Esophagus squamous epithelium (tissue), 5 donors: ENCODE data around the gene THG1L. TPM values are rescaled to one million over a fixed set of nuclear protein-coding genes. Genes with fewer than 3 reads are reported as not detected.
"Not testable (repeated sequence)": the region's sequence is repeated elsewhere in the genome, so short reads cannot be mapped to it uniquely, and the experiment has no call there.

Experiments
- DNase-seq: peaks from one replicate; lab custom pipeline; 2025; lab: John Stamatoyannopoulos, UW
- H3K27ac ChIP-seq, 4 donors: fragments of 200-600 bp; sonication (generic); one replicate each; pipeline ENCODE4 v1.5.1; 2016 to 2019; ENCODE audit warnings: mild to moderate bottlenecking in 1 of 4
- H3K27me3 ChIP-seq, 4 donors: fragments of 200-600 bp; sonication (generic); 1 replicate in 3 of 4; 2 replicates in 1 of 4; pipeline versions ENCODE4 v1.5.1 to v1.6.0; 2017 to 2021; ENCODE audit warnings: antibody characterized with exemption in 1 of 4
- H3K36me3 ChIP-seq, 3 donors: fragments of 200-600 bp; sonication (generic); one replicate each; pipeline ENCODE4 v1.5.1; 2016 to 2019
- H3K4me1 ChIP-seq, 3 donors: fragments of 200-600 bp; sonication (generic); one replicate each; pipeline ENCODE4 v1.5.1; 2017 to 2019
- H3K4me3 ChIP-seq, 4 donors: fragments of 200-600 bp; sonication (generic); 1 replicate in 3 of 4; 2 replicates in 1 of 4; pipeline ENCODE4 v1.5.1; 2016 to 2019; ENCODE audit warnings: mild to moderate bottlenecking in 2 of 4, moderate library complexity in 1 of 4
- H3K9me3 ChIP-seq, 3 donors: fragments of 200-600 bp; sonication (generic); one replicate each; pipeline ENCODE4 v1.5.1; 2016 to 2019
- POLR2A ChIP-seq, 4 donors: fragments of 450-650 bp; IDR thresholded peaks; one replicate each; pipeline ENCODE4 v1.6.1; 2017; ENCODE audit warnings: antibody characterized with exemption in 4 of 4, mild to moderate bottlenecking in 4 of 4, moderate library complexity in 3 of 4
- WGBS, 2 donors: methylation state at CpG; one replicate each; pipeline ENCODE4 v1.1.5; 2018; 5-methylcytosine and 5-hydroxymethylcytosine counted together
- intact Hi-C: fragments of 100-400 bp; cut with DNase I; formaldehyde crosslinking; loops from one replicate; pipeline ENCODE4 v1.15.0; 2022
- total RNA-seq, 4 donors: library from RNA; depleted of rRNA; stranded (reverse); fragments of >200 nt; gene quantifications; one replicate each; pipeline ENCODE4 v1.1.0, GENCODE V29; 2016
- TF ChIP-seq, protein P1 (sequence below), 6 experiments: fragments of 450-650 bp in 4 of 6; fragments of 200-600 bp in 2 of 6; sonication (generic) in 2 of 6; IDR thresholded peaks; one replicate each; pipeline ENCODE4 v1.5.1; 2016 to 2019; ENCODE audit warnings: antibody characterized with exemption in 6 of 6, mild to moderate bottlenecking in 4 of 6, moderate library complexity in 4 of 6
- donor health status: DM: yes; HTN: yes; CAD: no.

THG1L gene
- total RNA-seq, 4 donors from 2014 or later = 5.7 to 21.0 (median 11.8) TPM

DNA sequence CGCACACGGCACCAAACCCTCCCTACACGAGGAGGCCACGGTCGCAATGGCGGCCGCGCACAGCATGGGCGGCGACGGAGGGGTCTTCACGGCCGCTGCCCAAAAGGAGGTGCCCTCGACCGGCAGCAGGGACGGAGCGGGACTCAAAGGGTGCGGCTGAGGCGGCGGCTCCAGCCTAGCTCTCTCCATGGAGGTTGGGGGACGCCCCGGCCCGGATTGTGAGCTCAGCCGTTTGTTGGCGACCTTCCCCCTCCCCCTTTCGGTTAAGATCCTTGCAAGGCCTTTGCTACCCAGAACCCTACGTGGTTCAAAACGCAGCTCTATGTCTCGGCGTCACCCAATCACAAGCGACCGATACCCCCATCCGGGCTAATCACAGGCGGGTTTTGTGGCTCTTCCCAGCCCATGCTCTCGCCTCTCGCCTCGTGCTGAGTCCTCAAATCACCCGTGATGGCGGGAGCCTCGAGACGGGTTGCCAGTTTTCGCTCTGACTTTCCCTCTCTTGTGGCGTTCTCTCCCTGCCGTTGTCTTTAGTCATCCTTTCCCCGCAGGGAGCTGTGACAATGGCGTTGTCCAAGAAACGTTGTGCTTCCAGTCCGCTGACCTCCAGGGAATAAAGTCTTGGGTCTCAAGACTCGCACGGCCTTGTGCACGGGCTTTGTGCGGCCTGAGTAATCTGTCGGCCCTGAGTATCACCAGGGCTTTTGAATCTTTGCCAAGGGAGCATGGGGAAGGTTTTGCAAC is 40.4 kb upstream of the THG1L start:
- Histone ChIP-seq H3K4me3 (peak overlapping the region in 3 of 4 donors; percentile 15 to 28 (median 27)), H3K9me3 (no peaks in the 10 kb centered on the region), H3K36me3 (no peaks in the 10 kb centered on the region), H3K27ac (no peak overlapping the region), H3K27me3 (peaks cover 0 to 6% (median 0%) of the 10 kb centered on the region in 4 donors), H3K4me1 (no peaks in the 10 kb centered on the region)
- intact Hi-C loops = no loop called here
- no peak for DNase-seq
- 89 to 93% methylated on average over 26 to 38 of the region's 53 CpGs for WGBS, 2 donors
- TF ChIP-seq, protein P1, sequence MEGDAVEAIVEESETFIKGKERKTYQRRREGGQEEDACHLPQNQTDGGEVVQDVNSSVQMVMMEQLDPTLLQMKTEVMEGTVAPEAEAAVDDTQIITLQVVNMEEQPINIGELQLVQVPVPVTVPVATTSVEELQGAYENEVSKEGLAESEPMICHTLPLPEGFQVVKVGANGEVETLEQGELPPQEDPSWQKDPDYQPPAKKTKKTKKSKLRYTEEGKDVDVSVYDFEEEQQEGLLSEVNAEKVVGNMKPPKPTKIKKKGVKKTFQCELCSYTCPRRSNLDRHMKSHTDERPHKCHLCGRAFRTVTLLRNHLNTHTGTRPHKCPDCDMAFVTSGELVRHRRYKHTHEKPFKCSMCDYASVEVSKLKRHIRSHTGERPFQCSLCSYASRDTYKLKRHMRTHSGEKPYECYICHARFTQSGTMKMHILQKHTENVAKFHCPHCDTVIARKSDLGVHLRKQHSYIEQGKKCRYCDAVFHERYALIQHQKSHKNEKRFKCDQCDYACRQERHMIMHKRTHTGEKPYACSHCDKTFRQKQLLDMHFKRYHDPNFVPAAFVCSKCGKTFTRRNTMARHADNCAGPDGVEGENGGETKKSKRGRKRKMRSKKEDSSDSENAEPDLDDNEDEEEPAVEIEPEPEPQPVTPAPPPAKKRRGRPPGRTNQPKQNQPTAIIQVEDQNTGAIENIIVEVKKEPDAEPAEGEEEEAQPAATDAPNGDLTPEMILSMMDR (IDR thresholded peaks at IDR 0.05) = no peak
- TF ChIP-seq POLR2A (IDR thresholded peaks at IDR 0.05) = no peak

DNA sequence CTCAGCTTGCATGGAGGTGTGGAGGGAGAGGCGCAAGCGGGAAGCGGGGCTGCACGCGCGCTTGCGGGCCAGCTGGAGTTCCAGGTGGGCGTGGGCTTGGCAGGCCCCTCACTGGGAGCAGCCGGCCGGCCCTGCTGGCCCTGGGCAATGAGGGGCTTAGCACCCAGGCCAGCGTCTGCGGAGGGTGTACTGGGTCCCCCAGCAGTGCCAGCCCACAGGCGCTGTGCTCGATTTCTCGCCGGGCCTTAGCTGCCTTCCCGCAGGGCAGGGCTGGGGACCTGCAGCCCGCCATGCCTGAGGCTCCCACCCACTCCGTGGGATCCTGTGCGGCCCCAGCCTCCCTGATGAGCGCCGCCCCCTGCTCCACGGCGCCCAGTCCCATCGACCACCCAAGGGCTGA is 37.4 kb upstream of the THG1L start:
- no CpG with 5 or more reads among the region's 25 CpGs for WGBS, 2 donors
- H3K4me3 ChIP-seq, DNase-seq, H3K9me3 ChIP-seq, H3K27me3 ChIP-seq, H3K36me3 ChIP-seq, H3K4me1 ChIP-seq, intact Hi-C loops, H3K27ac ChIP-seq: not testable (repeated sequence)

DNA sequence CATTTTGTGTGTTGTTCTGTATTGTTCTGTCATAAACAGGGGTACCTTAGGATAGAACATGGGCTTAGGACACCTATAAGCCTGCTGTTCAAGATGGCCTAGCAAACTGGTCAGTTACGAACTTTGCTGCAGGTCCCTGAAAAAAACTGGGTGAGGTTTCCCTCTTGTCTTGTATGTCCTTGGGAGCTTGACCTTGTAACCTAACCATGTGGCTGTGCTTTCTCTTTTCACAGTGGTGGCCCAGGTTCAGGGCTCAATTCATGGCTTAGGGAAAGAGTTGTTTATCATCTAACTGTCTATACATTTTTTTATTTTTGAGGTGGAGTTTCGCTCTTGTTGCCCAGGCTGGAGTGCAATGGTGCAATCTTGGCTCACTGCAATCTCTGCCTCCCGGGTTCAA is 35.1 kb upstream of the THG1L start:
- H3K27ac ChIP-seq, intact Hi-C loops, H3K27me3 ChIP-seq, H3K4me1 ChIP-seq, DNase-seq, H3K36me3 ChIP-seq, H3K4me3 ChIP-seq, H3K9me3 ChIP-seq: not testable (repeated sequence)
- WGBS, 2 donors = 87 to 88% methylated on average over 2 to 3 of the region's 3 CpGs

DNA sequence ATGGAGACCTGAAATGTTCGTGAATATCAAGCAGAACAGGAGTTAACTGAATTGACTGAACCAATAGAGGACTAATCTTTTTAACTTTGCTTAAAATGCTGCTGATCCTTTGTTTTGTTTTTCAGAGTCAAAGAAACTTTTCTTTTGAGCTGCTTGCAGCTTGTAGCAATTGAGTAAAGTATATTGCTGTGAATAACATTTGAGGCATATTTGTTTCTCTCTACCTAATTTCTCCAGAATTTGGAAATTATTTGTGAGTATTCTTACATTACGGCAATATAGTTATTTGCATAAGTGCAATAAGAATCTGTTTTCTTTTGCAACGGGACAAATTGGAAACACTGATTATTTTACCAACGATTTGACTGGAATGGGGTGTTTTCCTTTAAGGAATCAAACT is 32.5 kb upstream of the THG1L start:
- H3K4me1 ChIP-seq, H3K27ac ChIP-seq, intact Hi-C loops, H3K27me3 ChIP-seq, H3K9me3 ChIP-seq, H3K36me3 ChIP-seq, H3K4me3 ChIP-seq, DNase-seq: not testable (repeated sequence)
- WGBS, 2 donors = 65 to 70% methylated on average over 4 of the region's 4 CpGs

DNA sequence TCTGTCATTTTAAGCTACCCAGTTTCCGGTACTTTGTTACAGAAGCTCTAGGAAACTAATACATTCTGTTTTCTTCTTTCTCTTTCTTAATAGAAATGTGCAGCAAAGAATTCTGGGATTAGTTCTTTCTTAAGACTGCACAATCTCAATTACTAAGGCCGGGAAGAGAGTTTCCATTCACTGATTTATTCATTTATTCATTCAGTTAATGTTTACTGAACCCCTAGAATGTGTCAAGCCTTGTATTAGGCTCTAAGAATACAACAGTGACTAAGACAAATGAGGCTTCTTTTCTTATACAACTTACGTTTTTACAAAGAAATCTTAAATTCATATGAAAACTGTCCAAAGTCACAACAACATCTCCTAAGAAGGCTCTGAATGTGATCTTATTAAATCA is 27.5 kb upstream of the THG1L start:
- H3K27me3 ChIP-seq = no peaks in the 10 kb centered on the region
- DNase-seq = no peak
- intact Hi-C loops = no loop called here
- 47 to 56% methylated on average over 3 of the region's 3 CpGs for WGBS, 2 donors
- peaks cover 0 to 8% (median 0%) of the 10 kb centered on the region in 3 donors for H3K9me3 ChIP-seq
- H3K27ac ChIP-seq = no peak overlapping the region
- H3K4me1 ChIP-seq = no peaks in the 10 kb centered on the region
- H3K4me3 ChIP-seq = no peak overlapping the region
- TF ChIP-seq, protein P1 (IDR thresholded peaks at IDR 0.05) = no peak
- TF ChIP-seq POLR2A (IDR thresholded peaks at IDR 0.05) = no peak
- H3K36me3 ChIP-seq = no peaks in the 10 kb centered on the region

DNA sequence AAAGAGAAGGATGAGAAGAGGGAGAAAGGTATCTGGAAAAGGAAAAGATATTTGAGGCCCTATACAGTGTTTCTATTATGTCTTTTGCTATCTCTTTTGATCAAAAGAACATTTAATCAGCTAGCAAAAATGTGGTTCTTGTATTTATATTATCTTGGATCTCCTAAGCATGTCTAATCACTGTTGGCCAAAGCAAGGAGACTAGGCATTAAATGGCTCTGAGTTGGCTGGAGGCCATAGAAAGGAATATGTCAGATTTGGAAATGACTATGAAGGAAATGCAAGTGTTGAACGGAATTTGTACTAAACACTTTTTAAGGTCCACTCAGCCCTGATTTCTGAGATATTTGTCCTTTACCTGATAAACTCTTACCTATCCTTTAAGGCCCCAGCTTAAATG is 22.4 kb upstream of the THG1L start:
- DNase-seq = no peak
- Histone ChIP-seq H3K27me3 (no peaks in the 10 kb centered on the region), H3K27ac (no peak overlapping the region), H3K4me1 (no peaks in the 10 kb centered on the region), H3K9me3 (no peaks in the 10 kb centered on the region), H3K36me3 (no peaks in the 10 kb centered on the region), H3K4me3 (no peak overlapping the region)
- intact Hi-C loops = no loop called here
- TF ChIP-seq, protein P1 (IDR thresholded peaks at IDR 0.05) = no peak
- TF ChIP-seq POLR2A (IDR thresholded peaks at IDR 0.05) = no peak
- 80 to 83% methylated on average over 1 of the region's 1 CpG for WGBS, 2 donors

DNA sequence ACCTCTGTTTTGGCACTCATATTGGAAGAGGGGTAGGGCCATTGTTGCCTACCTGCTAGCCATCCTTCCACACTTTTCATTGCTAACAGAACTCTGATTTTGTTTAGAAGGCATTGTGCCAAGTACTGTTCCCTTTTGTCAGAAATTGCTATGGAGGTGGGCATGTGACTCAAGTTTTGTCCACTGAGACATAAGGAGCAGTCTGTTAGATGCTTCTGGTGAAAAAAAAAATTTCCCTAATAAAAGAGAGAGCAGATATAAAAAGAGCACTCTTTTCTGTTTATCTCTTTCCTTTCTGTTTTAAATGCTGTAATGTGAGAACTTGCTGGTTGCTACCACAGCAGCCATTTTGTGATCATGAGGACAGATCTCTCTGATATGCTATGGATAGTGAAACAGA is 21.9 kb upstream of the THG1L start:
- Histone ChIP-seq H3K36me3 (no peaks in the 10 kb centered on the region), H3K9me3 (no peaks in the 10 kb centered on the region), H3K27me3 (no peaks in the 10 kb centered on the region), H3K4me3 (no peak overlapping the region), H3K27ac (no peak overlapping the region), H3K4me1 (no peaks in the 10 kb centered on the region)
- intact Hi-C loops = no loop called here
- no peak for TF ChIP-seq POLR2A (IDR thresholded peaks at IDR 0.05)
- TF ChIP-seq, protein P1 (IDR thresholded peaks at IDR 0.05) = no peak
- DNase-seq = no peak
